Spleen (tissue), 7 donors: ENCODE measurements around the gene RB1.

Source experiments
- POLR2A ChIP-seq, 3 donors: fragments of 450-650 bp; IDR thresholded peaks; one replicate each; pipeline ENCODE4 v1.5.1; 2017; ENCODE audit warnings: antibody characterized with exemption in 3 of 3, mild to moderate bottlenecking in 1 of 3
- POLR2AphosphoS5 ChIP-seq, 3 donors: sonication (generic); formaldehyde crosslinking; IDR thresholded peaks; one replicate each; pipeline ENCODE4 v1.5.1; 2017; ENCODE audit warnings: antibody characterized with exemption in 3 of 3
- TF ChIP-seq, protein P1 (sequence below), 11 experiments: fragments of 200-600 bp in 7 of 11; fragments of 450-650 bp in 4 of 11; sonication (generic) in 4 of 11; IDR thresholded peaks in 8 of 11; conservative IDR thresholded peaks in 3 of 11; 1 replicate in 7 of 11; 2 replicates in 4 of 11; pipeline versions ENCODE4 v1.4.0 to v1.8.0; 2016 to 2021; ENCODE audit warnings: antibody characterized with exemption in 11 of 11, inconsistent platforms in 4 of 11, mild to moderate bottlenecking in 1 of 11
- donor health status: DM: no; HTN: no; CAD: no; lungs with moderate emphysema.
- donor health status: DM: no; HTN: no; CAD: no.
- donor health status: DM: no; HTN: no; CAD: no.

DNA sequence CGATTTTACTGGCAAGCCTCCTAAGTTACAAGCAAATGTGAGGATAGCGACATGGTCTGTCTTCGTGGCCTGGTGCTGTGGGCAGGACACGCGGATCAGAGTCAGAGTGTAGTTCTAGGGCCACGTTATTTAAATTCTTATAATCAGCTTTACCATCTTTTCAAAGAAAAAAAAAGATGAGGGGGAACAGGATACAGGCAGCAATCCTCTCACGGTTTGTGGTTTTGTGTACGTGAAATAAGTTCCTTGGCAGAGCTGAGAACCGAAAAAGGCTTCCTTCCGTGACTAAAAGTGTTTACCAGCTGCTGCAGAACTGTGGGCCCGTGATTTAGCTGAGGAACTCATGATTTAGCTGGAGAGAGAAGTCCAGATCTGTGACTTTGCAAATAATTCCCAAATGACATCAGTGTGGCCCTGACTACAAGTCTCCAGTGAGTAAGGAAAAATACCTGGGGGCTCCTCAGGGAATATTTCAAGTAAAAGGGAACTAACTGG, 202.1 kb downstream of the RB1 start:
- TF ChIP-seq POLR2A (IDR thresholded peaks at IDR 0.05) (no peak), POLR2AphosphoS5 (IDR thresholded peaks at IDR 0.05) (peak in 1 of 3 donors; percentile 77)
- TF ChIP-seq, protein P1, sequence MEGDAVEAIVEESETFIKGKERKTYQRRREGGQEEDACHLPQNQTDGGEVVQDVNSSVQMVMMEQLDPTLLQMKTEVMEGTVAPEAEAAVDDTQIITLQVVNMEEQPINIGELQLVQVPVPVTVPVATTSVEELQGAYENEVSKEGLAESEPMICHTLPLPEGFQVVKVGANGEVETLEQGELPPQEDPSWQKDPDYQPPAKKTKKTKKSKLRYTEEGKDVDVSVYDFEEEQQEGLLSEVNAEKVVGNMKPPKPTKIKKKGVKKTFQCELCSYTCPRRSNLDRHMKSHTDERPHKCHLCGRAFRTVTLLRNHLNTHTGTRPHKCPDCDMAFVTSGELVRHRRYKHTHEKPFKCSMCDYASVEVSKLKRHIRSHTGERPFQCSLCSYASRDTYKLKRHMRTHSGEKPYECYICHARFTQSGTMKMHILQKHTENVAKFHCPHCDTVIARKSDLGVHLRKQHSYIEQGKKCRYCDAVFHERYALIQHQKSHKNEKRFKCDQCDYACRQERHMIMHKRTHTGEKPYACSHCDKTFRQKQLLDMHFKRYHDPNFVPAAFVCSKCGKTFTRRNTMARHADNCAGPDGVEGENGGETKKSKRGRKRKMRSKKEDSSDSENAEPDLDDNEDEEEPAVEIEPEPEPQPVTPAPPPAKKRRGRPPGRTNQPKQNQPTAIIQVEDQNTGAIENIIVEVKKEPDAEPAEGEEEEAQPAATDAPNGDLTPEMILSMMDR (IDR thresholded peaks at IDR 0.05 in 8 of 11, conservative IDR thresholded peaks at IDR 0.05 in 3 of 11): no peak
